ENCODE measurements around the gene IL15RA. TPM values are rescaled to one million over a fixed set of nuclear protein-coding genes. Genes with fewer than 3 reads are reported as not detected.

IL15RA gene
- total RNA-seq, 4 donors from 2014 or later = 7.1 to 15.6 (median 11.0) TPM

DNA sequence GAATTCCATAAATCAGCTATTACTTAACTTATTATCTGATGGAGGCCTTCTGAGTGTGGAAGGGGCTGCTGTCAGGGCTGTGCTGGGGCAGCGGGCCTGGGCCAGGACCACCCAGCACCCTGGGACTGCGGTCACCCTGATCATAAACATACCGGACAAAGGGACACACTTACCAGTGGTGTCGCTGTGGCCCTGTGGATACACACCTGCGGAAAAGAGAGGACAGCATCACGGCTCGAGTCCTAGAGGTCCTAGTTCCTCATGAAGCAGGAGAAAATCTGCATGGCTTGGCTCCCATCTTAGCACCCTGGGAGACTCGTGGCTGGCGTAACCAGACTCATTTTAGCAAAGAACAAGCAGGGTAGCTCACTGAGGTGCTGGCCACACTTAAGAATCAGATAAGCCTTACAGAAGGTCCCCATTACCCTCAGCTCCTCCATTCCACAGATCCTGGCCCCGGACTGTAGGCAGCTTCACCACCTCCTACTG is 17.7 kb downstream of the IL15RA start:
- H3K27me3 ChIP-seq = no peaks in the 10 kb centered on the region
- DNase-seq = no peak
- H3K4me1 ChIP-seq = no peaks in the 10 kb centered on the region
- no peaks in the 10 kb centered on the region for H3K9me3 ChIP-seq
- peaks cover 6 to 72% (median 20%) of the 10 kb centered on the region in 3 donors for H3K36me3 ChIP-seq
- H3K27ac ChIP-seq = no peak overlapping the region
- TF ChIP-seq, protein P1, sequence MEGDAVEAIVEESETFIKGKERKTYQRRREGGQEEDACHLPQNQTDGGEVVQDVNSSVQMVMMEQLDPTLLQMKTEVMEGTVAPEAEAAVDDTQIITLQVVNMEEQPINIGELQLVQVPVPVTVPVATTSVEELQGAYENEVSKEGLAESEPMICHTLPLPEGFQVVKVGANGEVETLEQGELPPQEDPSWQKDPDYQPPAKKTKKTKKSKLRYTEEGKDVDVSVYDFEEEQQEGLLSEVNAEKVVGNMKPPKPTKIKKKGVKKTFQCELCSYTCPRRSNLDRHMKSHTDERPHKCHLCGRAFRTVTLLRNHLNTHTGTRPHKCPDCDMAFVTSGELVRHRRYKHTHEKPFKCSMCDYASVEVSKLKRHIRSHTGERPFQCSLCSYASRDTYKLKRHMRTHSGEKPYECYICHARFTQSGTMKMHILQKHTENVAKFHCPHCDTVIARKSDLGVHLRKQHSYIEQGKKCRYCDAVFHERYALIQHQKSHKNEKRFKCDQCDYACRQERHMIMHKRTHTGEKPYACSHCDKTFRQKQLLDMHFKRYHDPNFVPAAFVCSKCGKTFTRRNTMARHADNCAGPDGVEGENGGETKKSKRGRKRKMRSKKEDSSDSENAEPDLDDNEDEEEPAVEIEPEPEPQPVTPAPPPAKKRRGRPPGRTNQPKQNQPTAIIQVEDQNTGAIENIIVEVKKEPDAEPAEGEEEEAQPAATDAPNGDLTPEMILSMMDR (IDR thresholded peaks at IDR 0.05) = no peak
- no peak for TF ChIP-seq POLR2A (IDR thresholded peaks at IDR 0.05)
- intact Hi-C loops (cut with DNase I) = no loop called here
- H3K4me3 ChIP-seq = no peak overlapping the region
- 81 to 88% methylated on average over 6 to 7 of the region's 10 CpGs for WGBS, 2 donors

DNA sequence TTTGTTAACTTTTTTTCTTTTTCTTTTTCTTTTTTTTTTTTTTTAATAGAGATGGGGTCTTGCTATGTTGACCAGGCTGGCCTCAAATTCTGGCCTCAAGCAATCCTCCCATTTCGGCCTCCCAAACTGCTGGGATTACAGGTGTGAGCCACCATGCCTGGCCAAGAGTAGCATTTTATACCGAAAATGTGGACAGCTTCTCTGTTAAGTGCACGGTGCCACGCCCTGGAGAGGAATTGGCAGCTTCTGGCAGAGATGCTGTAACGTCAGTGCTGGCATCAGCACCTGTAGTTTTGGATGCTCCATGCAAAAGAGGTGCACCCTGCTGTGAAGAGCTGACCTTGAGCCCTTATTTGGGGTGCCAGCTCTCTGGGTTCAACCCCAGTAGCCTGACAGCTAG is 18.2 kb downstream of the IL15RA start:
- Histone ChIP-seq H3K27me3 (no peaks in the 10 kb centered on the region), H3K27ac (no peak overlapping the region), H3K9me3 (no peaks in the 10 kb centered on the region), H3K4me1 (no peaks in the 10 kb centered on the region), H3K36me3 (peaks cover 6 to 68% (median 20%) of the 10 kb centered on the region in 3 donors), H3K4me3 (no peak overlapping the region)
- DNase-seq = no peak
- intact Hi-C loops (cut with DNase I) = no loop called here
- TF ChIP-seq POLR2A (IDR thresholded peaks at IDR 0.05) = no peak
- TF ChIP-seq, protein P1 (IDR thresholded peaks at IDR 0.05) = no peak
- 78 to 100% methylated on average over 1 to 4 of the region's 5 CpGs for WGBS, 2 donors

DNA sequence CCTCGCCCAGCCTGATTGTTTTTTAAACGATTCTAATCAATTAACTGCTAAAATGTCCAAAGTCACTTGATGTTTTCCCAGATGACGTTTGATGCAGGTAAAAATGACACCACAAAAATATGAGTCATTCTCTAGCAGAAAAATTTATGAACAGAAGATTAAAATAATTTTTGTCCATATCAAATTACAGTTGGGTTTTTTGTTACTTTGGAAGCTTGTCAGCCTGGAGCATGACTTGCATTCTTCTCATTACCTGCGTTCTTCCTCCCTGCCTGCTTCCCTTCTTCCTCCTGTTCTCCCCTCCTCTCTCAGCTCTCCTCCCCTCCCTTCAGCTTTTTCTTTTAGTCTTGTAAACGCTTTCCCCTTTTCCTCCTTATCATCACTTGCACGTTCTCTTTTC is 18.7 kb downstream of the IL15RA start:
- WGBS, 2 donors = 76 to 84% methylated on average over 6 of the region's 6 CpGs
- intact Hi-C loops (cut with DNase I) = no loop called here
- Histone ChIP-seq H3K4me1 (no peaks in the 10 kb centered on the region), H3K4me3 (no peak overlapping the region), H3K27ac (no peak overlapping the region), H3K27me3 (no peaks in the 10 kb centered on the region), H3K36me3 (peaks cover 6 to 68% (median 20%) of the 10 kb centered on the region in 3 donors), H3K9me3 (no peaks in the 10 kb centered on the region)
- TF ChIP-seq, protein P1 (IDR thresholded peaks at IDR 0.05) = no peak
- TF ChIP-seq POLR2A (IDR thresholded peaks at IDR 0.05) = no peak
- DNase-seq = no peak

DNA sequence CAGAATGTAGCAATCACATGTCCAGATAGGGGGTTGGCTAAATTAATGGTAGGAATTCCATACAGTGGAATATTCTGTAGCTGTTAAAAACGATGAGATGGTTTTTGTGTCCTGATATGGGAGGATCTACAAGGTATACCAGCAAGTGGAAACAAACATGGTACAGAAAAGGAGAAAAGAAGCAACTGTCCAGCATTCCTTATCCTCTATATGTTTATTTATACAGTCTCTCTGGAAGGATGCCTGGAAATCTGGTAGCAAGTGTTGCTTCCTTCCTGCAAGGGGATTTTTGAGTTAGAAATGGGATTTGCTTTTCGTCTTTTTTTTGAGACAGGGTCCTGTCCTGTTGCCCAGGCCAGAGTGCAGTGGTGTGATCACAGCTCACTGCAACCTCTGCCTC is 19.3 kb downstream of the IL15RA start:
- Histone ChIP-seq H3K27ac (no peak overlapping the region), H3K27me3 (no peaks in the 10 kb centered on the region), H3K4me3 (no peak overlapping the region), H3K4me1 (no peaks in the 10 kb centered on the region), H3K36me3 (peaks cover 6 to 68% (median 18%) of the 10 kb centered on the region in 3 donors), H3K9me3 (no peaks in the 10 kb centered on the region)
- intact Hi-C loops (cut with DNase I) = no loop called here
- 72 to 77% methylated on average over 2 of the region's 2 CpGs for WGBS, 2 donors
- TF ChIP-seq, protein P1 (IDR thresholded peaks at IDR 0.05) = no peak
- TF ChIP-seq POLR2A (IDR thresholded peaks at IDR 0.05) = no peak
- no peak for DNase-seq

DNA sequence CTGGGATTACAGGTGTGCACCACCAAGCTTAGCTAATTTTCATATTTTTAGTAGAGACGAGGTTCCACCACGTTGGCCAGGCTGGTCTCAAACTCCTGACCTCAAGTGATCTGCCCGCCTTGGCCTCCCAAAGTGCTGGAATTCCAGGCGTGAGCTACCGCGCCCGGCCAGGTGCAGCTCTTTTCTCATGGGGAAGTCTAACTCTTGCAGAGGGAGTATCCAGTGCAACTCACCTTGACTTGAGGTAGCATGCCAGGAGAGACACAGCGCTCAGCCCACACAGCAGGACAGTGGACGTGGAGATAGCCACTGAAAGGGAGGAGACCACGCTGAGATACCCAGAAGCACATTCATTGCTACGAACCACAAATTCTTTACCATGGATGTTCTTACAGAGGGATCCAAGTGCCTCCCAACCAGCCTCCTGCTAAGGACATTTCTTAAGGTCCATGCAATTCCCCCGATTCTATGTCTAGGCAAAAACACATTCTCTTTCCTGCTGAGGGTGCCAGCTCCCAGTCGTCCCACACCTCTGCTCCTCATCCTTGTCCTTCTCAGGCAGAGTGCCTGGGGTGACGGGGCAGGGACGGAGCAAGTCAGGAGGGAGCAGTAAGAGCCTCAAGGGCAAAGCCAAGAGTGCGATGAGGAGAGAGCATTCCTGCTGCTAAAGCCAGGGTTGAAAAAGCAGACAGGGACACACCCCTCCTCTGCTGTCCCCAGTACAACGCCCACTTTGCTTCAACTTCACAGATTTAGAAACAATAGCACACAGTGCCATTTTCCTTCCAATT is 21.0 kb downstream of the IL15RA start:
- Histone ChIP-seq H3K36me3 (peaks cover 6 to 64% (median 15%) of the 10 kb centered on the region in 3 donors), H3K4me1 (peaks cover 0 to 7% (median 6%) of the 10 kb centered on the region in 3 donors), H3K27me3 (no peaks in the 10 kb centered on the region), H3K27ac (no peak overlapping the region), H3K9me3 (no peaks in the 10 kb centered on the region), H3K4me3 (no peak overlapping the region)
- DNase-seq = no peak
- TF ChIP-seq, protein P1 (IDR thresholded peaks at IDR 0.05) = no peak
- no peak for TF ChIP-seq POLR2A (IDR thresholded peaks at IDR 0.05)
- 93 to 95% methylated on average over 9 to 11 of the region's 17 CpGs for WGBS, 2 donors
- intact Hi-C loops (cut with DNase I) = no loop called here

Measured in esophagus squamous epithelium (tissue), 5 donors.